Thymus (tissue), 11 donors: ENCODE results near the gene PSMC2. TPM values are rescaled to one million over a fixed set of nuclear protein-coding genes. Genes with fewer than 3 reads are reported as not detected.
"Not testable (repeated sequence)": the region's sequence is repeated elsewhere in the genome, so short reads cannot be mapped to it uniquely, and the experiment has no call there.

Experiments used
- DNase-seq, 9 donors: peaks; one replicate each; pipeline ENCODE4 v3.0.0-alpha.2; 2013; ENCODE audit warnings: low spot score in 9 of 9, low read depth in 6 of 9, missing footprints in 1 of 9
- H3K27ac ChIP-seq, 2 donors: one replicate each; pipeline ENCODE4 v1.5.1; 2013; ENCODE audit warnings: control low read depth in 1 of 2, low read depth in 1 of 2, low read length in 1 of 2, mild to moderate bottlenecking in 1 of 2, moderate library complexity in 1 of 2
- H3K27me3 ChIP-seq, 2 donors: one replicate each; pipeline ENCODE4 v1.5.1; 2013; ENCODE audit warnings: low read length in 1 of 2; ENCODE audit not compliant: control insufficient read depth in 2 of 2, insufficient read depth in 1 of 2
- H3K36me3 ChIP-seq, 2 donors: one replicate each; pipeline ENCODE4 v1.5.1; 2013; ENCODE audit warnings: low read length in 1 of 2, mild to moderate bottlenecking in 1 of 2, moderate library complexity in 1 of 2; ENCODE audit not compliant: control insufficient read depth in 2 of 2, insufficient read depth in 2 of 2
- H3K4me1 ChIP-seq, 2 donors: one replicate each; pipeline ENCODE4 v1.5.1; 2013; ENCODE audit warnings: low read length in 2 of 2; ENCODE audit not compliant: control insufficient read depth in 2 of 2, insufficient read depth in 2 of 2
- H3K4me3 ChIP-seq, 2 donors: one replicate each; pipeline ENCODE4 v1.5.1; 2013; ENCODE audit warnings: low read length in 2 of 2, control low read depth in 1 of 2, mild to moderate bottlenecking in 1 of 2
- H3K9me3 ChIP-seq, 2 donors: one replicate each; pipeline ENCODE4 v1.5.1; 2013; ENCODE audit warnings: low read length in 1 of 2, mild to moderate bottlenecking in 1 of 2; ENCODE audit not compliant: control insufficient read depth in 2 of 2, insufficient read depth in 1 of 2
- WGBS: extraction: QIAGEN DNeasy Blood & Tissue Kit; methylation state at CpG from one replicate; pipeline ENCODE4 v1.1.7; 2013; 5-methylcytosine and 5-hydroxymethylcytosine counted together
- polyA plus RNA-seq: library from polyadenylated mRNA; stranded (reverse); fragments of 200-250 nt; gene quantifications from one replicate; pipeline ENCODE4 v1.2.3, GENCODE V29; 2013
- total RNA-seq: library from RNA; stranded (reverse); fragments of 120-200 nt; gene quantifications from one replicate; pipeline ENCODE4 v1.2.4, GENCODE V29; 2013
- donor health status: healthy.

Gene PSMC2
- total and polyA plus RNA-seq, 2 donors: 117 to 187 TPM

DNA sequence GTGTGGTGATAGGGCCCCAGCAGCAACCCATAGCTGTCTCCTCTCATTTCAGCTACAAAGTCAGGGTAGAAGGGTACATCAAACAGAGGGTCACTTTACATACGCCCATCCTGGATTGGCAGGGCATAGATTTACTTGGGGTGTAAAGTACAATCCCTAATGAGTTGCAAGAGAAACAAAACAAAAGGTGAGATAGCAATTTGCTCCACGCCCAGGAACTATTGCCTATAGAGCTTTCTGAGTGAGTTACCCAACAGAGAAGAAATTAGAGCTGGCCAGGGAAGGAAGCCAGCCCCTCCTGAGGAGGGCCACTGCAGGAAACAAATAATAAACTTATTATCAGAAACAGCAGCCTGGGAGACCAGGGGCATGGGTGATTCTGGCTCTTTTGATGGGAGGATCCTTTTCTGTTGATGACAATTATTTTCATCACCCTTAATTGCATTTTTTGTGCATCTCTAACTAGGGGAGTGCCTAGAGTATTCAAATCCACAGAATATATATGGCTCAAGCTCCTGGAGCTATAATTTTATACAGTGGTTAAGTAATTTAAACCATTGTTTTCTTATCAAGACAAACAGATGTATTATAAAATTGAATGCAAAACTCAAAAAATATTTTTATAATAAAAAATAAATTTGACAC lies 51.2 kb downstream of the PSMC2 start:
- no peaks in the 10 kb centered on the region for H3K4me1 ChIP-seq
- no peaks in the 10 kb centered on the region for H3K9me3 ChIP-seq
- H3K27me3 ChIP-seq: no peaks in the 10 kb centered on the region
- WGBS: 48% methylated on average over 2 of the region's 2 CpGs
- no peak for DNase-seq
- no peak overlapping the region for H3K27ac ChIP-seq
- H3K36me3 ChIP-seq: no peaks in the 10 kb centered on the region
- H3K4me3 ChIP-seq: no peak overlapping the region

DNA sequence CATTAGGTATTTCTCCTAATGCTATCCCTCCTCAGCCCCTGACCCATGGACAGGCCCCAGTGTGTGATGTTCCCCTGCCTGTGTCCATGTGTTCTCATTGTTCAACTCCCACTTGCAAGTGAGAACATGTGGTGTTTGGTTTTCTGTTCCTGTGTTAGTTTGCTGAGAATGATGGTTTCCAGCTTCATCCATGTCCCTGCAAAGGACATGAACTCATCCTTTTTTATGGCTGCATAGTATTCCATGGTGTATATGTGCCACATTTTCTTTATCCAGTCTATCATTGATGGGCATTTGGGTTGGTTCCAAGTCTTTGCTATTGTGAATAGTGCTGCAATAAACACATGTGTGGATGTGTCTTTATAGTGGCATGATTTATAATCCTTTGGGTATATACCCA lies 52.2 kb downstream of the PSMC2 start:
- H3K4me1 ChIP-seq, H3K36me3 ChIP-seq, H3K27me3 ChIP-seq, DNase-seq, H3K9me3 ChIP-seq, H3K27ac ChIP-seq, H3K4me3 ChIP-seq: not testable (repeated sequence)

DNA sequence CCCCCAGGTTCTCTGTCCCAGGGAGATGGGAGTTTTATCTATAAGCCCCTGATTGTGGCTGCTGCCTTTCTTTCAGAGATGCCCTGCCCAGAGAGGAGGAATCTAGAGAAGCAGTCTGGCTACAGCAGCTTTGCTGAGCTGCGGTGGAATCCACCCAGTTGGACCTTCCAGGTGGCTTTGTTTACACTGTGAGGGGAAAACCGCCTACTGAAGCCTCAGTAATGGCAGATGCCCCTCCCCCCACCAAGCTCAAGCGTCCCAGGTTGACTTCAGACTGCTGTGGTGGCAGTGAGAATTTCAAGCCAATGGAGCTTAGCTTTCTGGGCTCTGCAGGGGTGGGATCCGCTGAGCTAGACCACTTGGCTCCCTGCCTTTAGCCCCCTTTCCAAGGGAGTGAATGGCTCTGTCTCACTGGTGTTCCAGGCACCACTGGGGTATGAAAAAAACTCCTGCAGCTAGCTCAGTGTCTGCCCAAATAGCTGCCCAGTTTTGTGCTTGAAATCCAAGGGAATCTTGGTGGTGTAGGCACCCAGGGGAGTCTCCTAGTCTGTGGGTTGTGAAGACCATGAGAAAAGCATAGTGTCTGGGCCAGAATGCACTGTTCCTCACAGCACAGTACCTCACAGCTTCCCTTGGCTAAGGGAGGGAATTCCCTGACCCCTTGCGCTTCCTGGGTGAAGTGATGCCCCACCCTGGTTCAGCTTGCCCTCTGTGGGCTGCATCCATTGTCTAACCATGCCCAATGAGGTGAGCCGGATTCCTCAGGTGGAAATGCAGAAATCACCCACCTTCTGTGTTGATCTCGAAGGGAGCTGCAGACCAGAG lies 58.6 kb downstream of the PSMC2 start:
- DNase-seq, H3K4me3 ChIP-seq, H3K27ac ChIP-seq, H3K9me3 ChIP-seq, H3K36me3 ChIP-seq, H3K27me3 ChIP-seq, H3K4me1 ChIP-seq: not testable (repeated sequence)
- 88% methylated on average over 7 of the region's 7 CpGs for WGBS

DNA sequence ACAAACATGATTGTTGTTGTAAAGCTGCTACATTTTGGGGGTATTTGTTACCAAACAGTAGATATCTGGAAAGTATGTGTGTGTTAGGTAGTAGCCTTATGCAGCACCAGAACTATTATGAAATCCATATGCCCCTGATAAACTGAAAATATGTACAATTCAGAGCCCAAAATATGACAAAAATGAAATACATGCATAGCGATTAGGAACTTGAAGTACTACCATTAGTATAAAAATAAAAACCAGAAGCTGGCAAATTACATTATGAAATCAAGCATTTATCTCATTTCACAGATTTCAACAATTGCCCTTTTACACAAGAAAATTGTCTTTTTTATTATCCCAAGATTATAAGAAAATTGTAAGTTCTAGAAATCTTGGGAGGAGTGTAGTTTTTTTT lies 64.7 kb downstream of the PSMC2 start:
- H3K4me3 ChIP-seq: no peak overlapping the region
- H3K4me1 ChIP-seq: no peaks in the 10 kb centered on the region
- H3K27ac ChIP-seq: no peak overlapping the region
- H3K9me3 ChIP-seq: no peaks in the 10 kb centered on the region
- no peaks in the 10 kb centered on the region for H3K27me3 ChIP-seq
- DNase-seq: no peak
- WGBS: 99% methylated on average over 1 of the region's 1 CpG
- no peaks in the 10 kb centered on the region for H3K36me3 ChIP-seq

DNA sequence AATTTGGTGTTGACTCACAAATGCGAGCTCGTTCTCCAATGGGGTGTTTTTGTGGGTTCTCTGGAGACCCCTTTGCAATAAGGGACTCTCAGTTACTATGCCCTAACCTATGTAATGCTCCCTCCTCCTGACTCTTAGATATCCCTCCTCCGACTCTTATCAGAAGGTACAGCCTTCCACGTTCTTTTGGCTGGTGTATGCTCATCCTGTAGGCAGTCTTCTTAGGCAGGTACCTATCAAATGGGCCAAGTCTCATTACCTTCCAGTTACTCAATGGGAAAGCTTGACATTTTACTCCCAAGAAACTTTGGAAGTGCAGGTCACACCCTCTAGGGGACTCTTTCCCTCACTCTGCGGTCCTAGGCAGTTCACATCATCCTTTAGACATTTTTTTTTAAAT lies 66.0 kb downstream of the PSMC2 start:
- WGBS: 94% methylated on average over 5 of the region's 5 CpGs
- Histone ChIP-seq H3K9me3 (no peaks in the 10 kb centered on the region), H3K27me3 (no peaks in the 10 kb centered on the region), H3K36me3 (no peaks in the 10 kb centered on the region), H3K27ac (no peak overlapping the region), H3K4me1 (no peaks in the 10 kb centered on the region), H3K4me3 (no peak overlapping the region)
- no peak for DNase-seq

DNA sequence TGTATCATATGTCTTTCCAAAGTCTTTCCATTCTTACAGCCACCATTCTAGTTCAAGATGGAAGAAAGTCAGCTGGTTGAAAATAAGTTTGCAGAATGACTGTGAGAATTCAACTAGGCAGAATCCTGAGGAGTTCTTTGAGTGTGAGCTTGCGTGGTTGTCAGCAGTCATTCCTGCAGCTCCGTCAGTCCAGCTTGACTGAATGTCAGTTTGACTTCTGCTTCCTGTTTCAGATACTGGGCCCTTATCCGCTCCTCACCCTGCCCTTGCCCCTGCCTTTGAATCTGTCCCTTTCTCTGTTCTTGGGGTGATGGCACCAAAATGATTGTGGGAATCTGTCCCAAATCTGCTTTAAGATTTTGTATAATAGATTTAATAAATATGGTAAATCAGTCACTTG lies 70.8 kb downstream of the PSMC2 start:
- no peak for DNase-seq
- no peaks in the 10 kb centered on the region for H3K36me3 ChIP-seq
- H3K27ac ChIP-seq: no peak overlapping the region
- 84% methylated on average over 3 of the region's 3 CpGs for WGBS
- no peaks in the 10 kb centered on the region for H3K27me3 ChIP-seq
- H3K4me1 ChIP-seq: no peaks in the 10 kb centered on the region
- H3K4me3 ChIP-seq: no peak overlapping the region
- no peaks in the 10 kb centered on the region for H3K9me3 ChIP-seq

Other genes starting within 250 kb of the PSMC2 start
- gene NAPEPLD, start 198.5 kb upstream of the PSMC2 start, total RNA-seq: 8.3 TPM
- gene NAPEPLD, start 198.5 kb upstream of the PSMC2 start, polyA plus RNA-seq: 7.4 TPM
- gene PMPCB, start 50.2 kb upstream of the PSMC2 start, total RNA-seq: 67.7 TPM
- 70.7 TPM for gene PMPCB, start 50.2 kb upstream of the PSMC2 start, polyA plus RNA-seq
- 26.5 TPM for gene DNAJC2, start 2.9 kb upstream of the PSMC2 start, total RNA-seq
- gene DNAJC2, start 2.9 kb upstream of the PSMC2 start, polyA plus RNA-seq: 35.8 TPM
- gene SLC26A5, start 98.6 kb downstream of the PSMC2 start, total RNA-seq: 0.05 TPM
- 0.07 TPM for gene SLC26A5, start 98.6 kb downstream of the PSMC2 start, polyA plus RNA-seq